Activated gamma-delta T cell treated with anti-CD3 and anti-CD28 coated beads, Interleukin-2, amount 50 U/mL, for 16 hours (primary cell): ENCODE data around the gene DCAF15.
A peak's percentile ranks its signal among the peaks of the same experiment; 100 is the strongest.

Experiments
- DNase-seq: peaks from one replicate; pipeline ENCODE4 v3.0.0-alpha.2; 2020; ENCODE audit warnings: low read depth

The DCAF15 gene

DNA sequence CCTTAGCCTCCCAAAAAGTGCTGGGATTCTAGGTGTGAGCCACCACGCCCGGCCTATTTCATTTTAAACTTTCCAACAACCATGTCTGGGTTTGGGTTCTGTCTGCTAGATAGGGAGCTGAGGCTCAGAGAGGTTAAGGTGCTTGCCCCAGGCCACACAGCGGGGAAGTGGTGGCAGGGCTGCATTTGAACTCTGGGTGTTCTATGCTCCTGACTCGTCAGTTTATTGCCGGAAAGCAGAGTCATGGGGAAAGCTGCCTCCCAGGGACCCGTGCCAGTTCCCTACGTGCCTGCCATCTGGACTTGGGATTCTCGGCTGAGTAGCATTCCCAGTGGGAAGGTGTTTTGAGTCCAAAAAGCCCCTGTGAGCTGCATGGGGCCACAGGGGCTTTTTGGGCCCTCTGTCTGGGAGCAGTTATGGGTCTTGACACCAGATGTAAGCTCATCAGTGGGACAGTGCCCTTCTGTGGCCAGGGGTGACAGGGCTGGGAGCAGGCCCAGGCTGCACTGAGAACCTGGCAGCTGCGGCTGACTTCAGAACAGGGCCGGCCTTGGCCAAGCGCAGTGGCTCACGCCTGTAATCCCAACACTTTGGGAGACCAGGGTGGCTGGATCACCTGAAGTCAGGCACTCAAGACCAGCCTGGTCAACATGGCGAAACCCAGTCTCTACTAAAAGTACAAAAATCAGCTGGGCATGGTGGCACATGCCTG lies 42.9 kb downstream of the DCAF15 start:
- DNase-seq = no peak

DNA sequence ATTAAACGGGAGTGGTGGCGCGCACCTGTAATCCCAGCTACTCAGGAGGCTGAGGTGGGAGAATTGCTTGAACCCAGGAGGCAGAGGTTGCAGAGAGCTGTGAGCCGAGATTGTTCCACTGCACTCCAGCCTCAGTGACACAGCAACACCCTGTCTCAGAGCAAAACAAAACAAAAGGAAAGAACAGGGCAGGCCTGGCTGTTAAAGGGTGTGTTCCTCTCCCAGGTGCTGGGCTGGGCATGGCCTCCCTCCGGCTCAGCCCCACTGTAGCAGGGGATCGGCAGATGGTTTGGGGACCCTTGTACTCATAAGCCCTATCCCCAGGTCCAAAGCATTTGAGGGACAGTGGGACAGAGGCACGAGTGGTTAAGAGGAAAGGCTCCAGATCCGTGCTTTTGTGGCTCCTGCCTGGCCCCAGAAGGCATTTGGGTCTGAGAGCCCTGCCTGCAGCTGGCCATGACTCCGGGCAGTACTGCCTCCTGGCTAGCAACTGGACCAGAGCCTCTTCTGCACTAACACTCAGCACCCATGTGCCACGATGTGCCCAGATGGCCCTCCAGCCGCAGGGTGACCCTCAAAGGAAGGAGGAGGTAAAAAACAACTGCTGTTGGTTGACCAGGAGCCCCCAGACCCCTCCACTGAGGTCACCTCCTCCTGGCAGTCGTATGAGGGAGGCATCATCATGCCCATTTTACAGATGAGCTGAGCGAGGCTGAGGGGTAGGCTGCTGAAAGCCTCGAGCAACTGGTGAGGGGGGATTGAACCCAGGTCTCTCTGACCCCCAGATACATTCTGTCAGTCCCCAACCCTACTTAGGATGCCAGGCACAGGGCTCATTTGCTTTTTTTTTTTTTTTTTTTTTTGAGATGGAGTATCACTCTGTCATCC lies 43.8 kb downstream of the DCAF15 start:
- DNase-seq = no peak

DNA sequence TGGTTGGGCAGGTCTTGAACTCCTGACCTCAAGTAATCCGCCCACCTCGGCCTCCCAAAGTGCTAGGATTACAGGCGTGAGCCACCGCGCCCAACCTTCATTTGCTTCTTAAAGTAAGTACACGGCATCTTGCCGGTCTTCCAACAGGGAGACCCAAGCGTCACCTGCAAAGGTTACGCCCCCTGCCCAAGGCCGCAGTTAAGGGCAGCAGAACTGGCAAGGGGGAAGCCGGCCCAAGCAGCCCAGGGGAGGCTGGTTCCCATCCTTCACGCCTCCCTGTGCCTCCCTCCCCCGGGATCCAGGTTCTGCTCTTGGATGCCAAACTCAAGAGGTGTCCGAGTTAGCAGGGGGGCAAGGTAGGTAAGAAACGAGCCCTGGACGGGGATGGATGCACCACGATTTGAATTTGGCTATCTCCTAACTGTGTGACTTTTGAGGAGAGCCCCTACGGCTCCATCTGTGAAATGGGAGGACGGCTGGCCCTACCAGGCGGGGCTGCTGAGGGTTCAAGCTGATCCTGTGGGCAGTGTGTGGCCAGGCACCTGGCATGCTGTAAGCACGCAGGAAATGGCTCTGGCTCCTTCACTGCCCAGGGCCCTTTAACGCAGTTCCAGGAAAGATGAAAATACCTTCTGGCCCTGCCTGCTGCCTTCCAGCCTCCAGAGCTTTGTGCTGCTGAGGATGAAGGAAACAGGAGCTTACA lies 44.8 kb downstream of the DCAF15 start:
- no peak for DNase-seq

DNA sequence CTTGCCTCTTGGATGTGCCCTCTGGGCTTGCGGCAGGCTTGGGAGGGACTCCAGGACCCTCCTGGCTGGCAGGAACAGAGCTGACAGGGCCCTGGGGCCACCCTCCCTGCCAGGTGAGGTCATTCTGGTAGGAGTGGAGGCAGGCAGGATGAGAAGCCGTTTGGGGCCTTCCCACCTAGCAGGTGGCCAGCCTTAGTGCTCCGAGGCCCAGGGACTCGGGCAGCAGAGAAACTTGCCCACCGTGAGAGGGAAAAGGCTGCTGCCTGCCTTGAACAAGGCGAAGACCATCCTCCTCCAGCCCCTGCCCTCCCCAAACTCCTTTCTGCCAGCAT lies 45.3 kb downstream of the DCAF15 start:
- no peak for DNase-seq

DNA sequence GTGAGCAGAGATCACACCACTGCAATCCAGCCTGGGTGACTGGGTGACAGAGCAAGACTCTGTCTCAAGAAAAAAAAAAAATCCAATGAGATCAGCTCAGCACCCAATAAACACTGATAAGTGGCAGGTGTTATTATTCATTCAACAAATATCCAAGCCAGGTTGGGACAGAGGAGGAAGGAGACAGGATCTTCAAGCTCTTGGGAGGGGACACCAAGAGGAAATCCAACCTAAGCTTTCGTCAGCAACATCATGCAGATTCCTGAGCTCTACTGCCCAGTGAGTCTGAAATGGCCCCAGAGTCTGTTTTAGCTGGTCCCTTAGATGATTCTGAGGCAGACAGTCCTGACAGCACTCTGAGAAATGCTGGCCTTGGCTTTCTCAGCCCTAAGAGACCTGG lies 46.1 kb downstream of the DCAF15 start:
- no peak for DNase-seq

DNA sequence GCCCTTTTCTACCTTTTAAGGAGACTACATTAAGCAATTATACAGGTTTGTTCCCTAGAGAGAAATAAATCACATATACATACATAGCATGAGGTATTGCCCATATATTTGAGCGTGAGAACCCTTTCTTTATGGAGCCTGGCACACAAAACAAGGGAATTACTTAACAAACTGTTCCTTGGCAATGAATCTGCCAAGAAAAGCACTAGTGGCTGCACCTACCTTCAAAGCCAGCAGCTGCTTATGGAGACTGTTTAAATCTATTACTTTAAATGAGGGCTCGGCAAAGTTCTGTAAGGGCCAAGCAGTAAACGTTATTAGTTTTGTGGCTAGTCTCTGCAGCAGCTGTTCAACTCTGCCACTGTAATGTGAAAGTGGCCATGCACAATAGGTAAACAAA lies 46.8 kb downstream of the DCAF15 start:
- DNase-seq = no peak

DNA sequence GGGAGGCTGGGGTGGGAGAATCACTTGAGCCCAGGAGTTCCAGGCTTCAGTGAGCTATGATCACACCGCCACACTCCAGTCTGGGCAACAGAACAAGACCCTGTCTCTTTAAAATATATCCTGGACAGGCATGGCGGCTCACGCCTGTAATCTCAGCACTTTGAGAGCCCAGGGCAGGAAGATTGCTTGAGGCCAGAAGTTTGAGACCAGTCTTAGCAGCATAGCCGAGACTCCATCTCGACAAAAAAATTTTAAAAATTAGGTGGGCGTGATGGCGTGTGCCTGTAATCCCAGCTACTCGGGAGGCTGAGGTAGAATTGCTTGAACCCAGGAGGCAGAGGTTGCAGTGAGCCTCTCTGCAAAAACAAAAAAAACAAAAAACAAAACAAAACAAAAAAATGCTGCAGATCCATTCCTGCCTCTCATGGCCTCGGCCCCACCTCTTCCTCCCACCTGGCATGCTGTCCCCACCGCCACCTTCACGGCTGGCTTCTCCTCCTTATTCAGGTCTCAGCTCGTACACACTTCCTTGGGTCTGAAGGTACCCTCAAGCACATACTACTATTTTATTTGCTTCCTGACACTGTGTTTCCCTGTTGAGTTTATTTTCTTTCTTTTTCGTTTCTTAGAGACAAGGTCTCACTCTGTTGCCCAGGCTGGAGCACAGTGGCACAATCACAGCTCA lies 48.5 kb downstream of the DCAF15 start:
- no peak for DNase-seq

DNA sequence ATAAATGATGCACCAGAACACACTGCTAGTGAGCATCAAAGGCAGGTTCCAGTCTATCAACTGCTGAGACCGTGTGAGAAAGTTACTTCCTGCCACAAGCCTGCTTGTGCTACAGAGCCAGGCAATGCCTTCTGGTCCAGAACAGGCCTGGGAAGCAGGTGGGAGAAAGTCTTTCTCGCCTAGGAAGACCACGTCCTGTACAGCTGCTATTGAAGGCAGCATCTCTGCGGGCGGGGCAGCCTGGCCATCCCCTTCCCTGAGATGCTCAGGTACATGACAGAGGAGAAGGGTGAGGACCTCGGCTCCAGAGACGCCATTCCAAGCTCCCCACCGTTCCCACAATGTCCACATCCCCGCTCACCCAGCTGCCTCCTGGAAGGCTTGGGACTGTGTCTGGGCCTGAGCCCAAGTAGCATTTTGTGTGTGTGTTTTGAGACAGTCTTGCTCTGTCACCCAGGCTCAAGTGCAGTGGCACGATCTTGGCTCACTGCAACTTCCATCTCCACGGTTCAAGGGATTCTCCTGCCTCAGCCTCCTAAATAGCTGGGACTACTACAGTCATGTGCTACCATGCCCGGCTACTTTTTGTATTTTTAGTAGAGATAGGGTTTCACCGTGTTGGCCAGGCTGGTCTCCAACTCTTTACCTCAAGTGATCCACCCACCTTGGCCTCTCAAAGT lies 50.4 kb downstream of the DCAF15 start:
- no peak for DNase-seq

DNA sequence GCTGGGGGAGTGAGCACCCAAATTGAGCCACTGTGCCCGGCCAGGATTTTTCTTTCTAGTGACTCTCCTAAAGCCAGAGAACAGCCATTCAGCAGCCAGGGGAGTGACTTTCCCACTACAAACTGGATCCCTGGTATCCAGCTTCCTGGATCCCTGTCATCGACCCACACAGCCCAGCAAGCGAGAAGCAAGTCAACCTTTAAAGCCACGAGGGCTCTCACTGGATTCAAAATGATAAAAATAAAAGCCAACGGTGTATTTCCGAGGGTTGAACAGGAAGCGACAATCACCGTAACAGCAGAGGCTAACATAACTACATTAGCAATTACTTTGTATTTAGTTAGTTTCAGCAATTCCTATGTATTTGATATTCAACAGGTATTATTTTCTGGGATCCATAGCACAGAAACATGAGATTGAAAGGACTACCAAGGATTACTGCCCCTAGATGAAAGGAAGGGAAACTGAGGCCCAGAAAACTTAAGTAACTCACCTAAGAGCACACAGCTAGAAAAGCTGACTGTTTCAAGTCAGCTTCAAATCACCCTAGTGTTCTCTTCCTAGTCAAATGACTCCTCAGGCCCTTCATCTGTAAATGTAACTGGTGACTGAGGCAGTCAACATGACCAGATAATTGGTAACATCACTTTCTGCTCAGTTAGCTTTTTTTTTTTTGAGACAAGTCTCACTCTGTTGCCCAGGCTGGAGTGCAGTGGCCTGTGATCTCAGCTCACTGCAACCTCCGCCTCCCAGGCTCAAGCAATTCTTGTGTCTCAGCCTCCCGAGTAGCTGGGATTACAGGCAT lies 51.1 kb downstream of the DCAF15 start:
- DNase-seq = no peak

DNA sequence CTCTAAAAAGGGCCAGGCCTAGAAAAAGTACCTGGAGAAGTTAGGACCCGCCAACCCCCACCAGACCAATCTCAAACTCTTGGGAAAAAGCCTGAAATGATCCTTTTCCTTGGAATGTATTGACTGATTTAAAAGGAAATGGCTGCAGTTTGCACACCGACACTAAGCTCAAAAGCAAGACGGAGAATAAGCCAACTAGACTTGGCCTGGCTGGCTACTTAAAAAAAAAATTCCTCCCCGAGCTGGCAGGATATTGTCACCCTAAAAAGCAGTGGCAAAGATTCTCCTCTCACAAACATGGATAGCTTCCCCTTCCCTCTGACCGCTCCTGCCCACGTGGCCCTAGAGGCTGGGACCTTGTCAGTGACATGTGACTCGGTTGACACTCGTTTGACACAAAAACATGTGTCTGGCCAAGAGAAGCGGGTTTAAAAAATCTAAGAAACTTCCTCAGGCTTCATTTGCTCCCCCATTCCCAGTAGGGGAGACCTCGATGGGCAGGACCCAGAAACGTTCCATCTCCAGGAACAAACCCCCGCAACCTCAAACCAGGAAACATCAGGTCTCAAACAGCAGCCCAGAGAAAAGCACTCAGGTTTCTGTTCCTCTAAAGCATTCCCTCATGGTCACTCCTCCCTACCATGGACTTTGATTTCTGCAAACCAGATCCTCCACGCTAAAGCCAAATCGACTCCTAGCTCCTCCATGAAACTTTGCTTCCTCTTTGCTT lies 52.5 kb downstream of the DCAF15 start:
- DNase-seq = no peak

DNA sequence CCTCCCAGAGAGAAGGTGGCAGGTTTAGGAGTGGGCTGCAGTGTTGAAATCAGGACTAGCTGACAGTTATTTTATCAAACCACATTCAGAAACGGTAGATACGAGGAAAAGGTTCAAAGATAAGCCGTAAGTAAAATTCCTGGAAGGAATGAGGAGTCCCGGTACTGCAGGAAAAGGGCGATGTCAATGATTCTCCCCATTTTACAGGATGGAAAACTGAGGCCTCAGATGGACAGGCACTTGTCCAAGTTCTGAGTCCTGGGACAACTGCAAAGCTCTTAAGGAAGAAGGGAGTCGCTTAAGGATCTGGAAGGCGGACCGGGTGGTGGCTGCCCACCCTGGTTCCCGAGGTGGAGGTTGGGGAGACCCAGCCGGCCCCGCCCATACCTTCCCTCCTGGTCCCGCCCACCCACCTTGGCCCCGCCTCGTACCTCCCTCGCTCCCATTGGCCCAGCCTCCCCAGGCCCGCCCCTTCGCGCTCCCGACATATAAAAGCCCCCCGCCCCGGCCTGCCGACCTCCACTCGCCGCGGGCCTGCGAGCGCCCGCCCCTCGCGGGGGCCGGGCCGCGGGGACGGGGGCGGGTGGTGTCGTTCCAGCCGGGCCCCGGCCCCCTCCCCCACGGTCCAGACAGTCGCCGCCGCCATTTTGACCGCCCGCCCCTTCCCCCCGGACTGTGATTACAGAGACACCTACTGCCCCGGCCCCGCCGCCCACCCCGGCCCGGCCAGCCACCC lies 53.2 kb downstream of the DCAF15 start:
- peak; percentile 87 for DNase-seq

DNA sequence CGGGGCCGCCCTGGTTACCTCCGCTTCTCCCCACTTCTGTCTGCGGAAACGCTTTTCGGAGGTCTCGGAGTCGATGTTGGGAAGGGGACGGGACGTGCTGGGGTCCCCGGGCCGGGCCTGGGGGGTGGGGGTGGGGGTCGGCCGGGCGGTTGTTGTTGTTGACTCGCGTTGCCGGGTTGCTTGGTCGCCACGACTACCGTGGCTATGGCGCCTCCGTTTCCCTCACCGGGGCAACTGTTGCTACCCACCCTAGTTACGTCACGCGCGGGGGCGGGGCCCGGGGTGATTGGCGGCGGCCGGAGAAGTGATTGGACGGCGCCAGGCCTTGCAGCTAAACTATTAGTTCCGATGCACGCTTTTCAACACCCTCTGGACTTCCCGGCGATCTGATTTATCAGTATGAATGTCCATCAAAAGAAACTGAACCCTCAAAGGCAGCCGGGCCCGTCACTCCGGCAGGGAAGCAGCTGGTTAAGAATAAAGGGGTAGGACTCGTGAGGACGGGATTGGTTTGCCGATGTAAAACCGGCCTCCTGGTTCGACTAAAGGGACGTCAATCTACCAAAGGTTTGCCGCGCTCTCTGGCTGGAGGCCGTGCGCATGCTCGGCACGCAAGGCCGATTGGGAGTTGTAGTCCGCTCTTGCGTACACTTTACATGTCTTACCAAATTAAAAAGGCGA lies 53.9 kb downstream of the DCAF15 start, which contains the start of gene RFX1:
Gene RFX1 (minus strand): TSS at position 236 of the 681 bp plus-strand sequence. CDS start 12,477 bp downstream, outside the sequence.
- DNase-seq = peak; percentile 100

DNA sequence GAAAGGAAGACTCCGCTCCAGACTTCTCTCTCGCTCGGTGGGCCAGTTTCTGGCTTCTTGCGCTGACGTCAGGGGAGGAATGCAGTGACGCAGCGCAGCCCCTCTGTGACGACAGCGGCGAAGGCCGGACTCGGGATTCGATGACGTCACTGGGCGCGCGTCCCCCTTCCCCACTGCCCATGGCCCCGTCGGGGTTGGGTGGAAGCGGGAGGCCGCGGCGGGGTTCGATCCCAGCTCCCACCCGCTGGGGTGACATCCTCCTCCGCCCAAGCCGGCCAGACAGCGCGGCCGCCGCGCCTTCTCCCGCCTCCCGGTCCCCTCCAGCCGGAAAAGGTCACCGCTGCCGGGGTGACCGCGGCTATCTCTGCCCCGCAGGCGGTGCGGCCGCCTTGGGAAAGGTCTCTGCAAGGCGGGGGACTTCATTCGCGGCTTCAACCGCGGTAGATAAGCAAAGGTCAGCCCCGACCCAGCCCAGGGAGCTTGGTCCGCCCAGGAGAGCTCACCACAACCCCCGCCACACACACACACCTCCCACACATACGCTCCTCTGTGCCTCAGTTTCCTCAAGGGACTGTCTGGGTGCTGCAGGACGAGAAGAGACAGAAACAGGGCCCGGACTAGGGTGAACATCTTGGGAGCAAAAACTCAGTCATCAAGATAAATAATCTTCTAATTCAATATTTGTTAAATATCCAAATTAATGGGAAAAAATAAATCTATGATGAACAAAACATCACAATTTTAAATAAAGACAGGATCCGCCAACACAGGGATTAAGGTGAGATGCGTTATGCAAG lies 54.7 kb downstream of the DCAF15 start:
- no peak for DNase-seq
